Choroid plexus epithelial cell (primary cell): ENCODE results near the gene ENAH.
"Not testable (repeated sequence)": the region's sequence is repeated elsewhere in the genome, so short reads cannot be mapped to it uniquely, and the experiment has no call there.

ENCODE experiments used
- DNase-seq: peaks from one replicate; pipeline ENCODE4 v3.0.0-alpha.2; 2010; ENCODE audit warnings: low read depth
- H3K4me3 ChIP-seq: 2 replicates; pipeline ENCODE4 v1.5.1; 2011; ENCODE audit warnings: low read depth, mild to moderate bottlenecking, control low read depth, low read length, moderate library complexity
- CTCF ChIP-seq: conservative IDR thresholded peaks from 2 replicates; pipeline ENCODE4 v1.5.1; 2011; ENCODE audit warnings: low read depth, mild to moderate bottlenecking, control low read depth, inconsistent platforms, low read length, moderate library complexity

The ENAH gene

GRCh38 chr1:225652729-225653462, at the start of gene ENAH:
Gene ENAH, minus strand, starts transcription at chr1:225653123. Its CDS starts 433 bp downstream, at chr1:225652690.
- TF ChIP-seq CTCF, result no peak
- peak; percentile 82 for DNase-seq

GRCh38 chr1:225700889-225701465, 48.1 kb upstream of the ENAH start:
- peak; percentile 6 for TF ChIP-seq CTCF
- no peak overlapping the region for H3K4me3 ChIP-seq

More at GRCh38 chr1:225652729-225653462, at the start of gene ENAH:
- H3K4me3 ChIP-seq, result peak within 1 kb of the TSS; percentile 87

GRCh38 chr1:225700164-225700821, 47.4 kb upstream of the ENAH start:
- no peak for TF ChIP-seq CTCF
- H3K4me3 ChIP-seq, result peak overlapping the region; percentile 14
- peak; percentile 96 for DNase-seq

More at GRCh38 chr1:225700889-225701465, 48.1 kb upstream of the ENAH start:
- peak; percentile 36 for DNase-seq

- no peak for TF ChIP-seq CTCF
- DNase-seq, result peak; percentile 11
- no peak overlapping the region for H3K4me3 ChIP-seq
Observed at GRCh38 chr1:225699336-225699735, 46.4 kb upstream of the ENAH start.

GRCh38 chr1:225698194-225698593, 45.3 kb upstream of the ENAH start:
- not testable (repeated sequence) for H3K4me3 ChIP-seq, DNase-seq

- TF ChIP-seq CTCF, result no peak
- no peak overlapping the region for H3K4me3 ChIP-seq
- no peak for DNase-seq
Observed at GRCh38 chr1:225697428-225697827, 44.5 kb upstream of the ENAH start.

GRCh38 chr1:225695578-225696337, 42.8 kb upstream of the ENAH start:
- no peak overlapping the region for H3K4me3 ChIP-seq
- DNase-seq, result no peak
- TF ChIP-seq CTCF, result no peak
